GM12865 (cell line): ENCODE results near the gene BCAR3.
A peak's percentile ranks its signal among the peaks of the same experiment; 100 is the strongest.

Experiments used
- DNase-seq: peaks from one replicate; pipeline ENCODE4 v3.0.0; 2010; ENCODE audit warnings: low read depth
- H3K4me3 ChIP-seq: 2 replicates; pipeline ENCODE4 v1.5.1; 2011; ENCODE audit warnings: mild to moderate bottlenecking, low read depth, low read length, control low read depth
- CTCF ChIP-seq: IDR thresholded peaks from 2 replicates; pipeline ENCODE4 v1.5.1; 2011; ENCODE audit warnings: low read length, control low read depth, low read depth, inconsistent platforms; ENCODE audit not compliant: insufficient read depth; ENCODE audit errors: missing control alignments

BCAR3 gene

GRCh38 chr1:93715529-93716126 is 34.0 kb upstream of the BCAR3 start:
- no peak for TF ChIP-seq CTCF
- no peak overlapping the region for H3K4me3 ChIP-seq
- peak; percentile 52 for DNase-seq

- no peak for TF ChIP-seq CTCF
- DNase-seq, result no peak
- H3K4me3 ChIP-seq, result no peak overlapping the region
Measured at GRCh38 chr1:93714356-93714755, 32.7 kb upstream of the BCAR3 start.

GRCh38 chr1:93713341-93713740 is 31.7 kb upstream of the BCAR3 start:
- H3K4me3 ChIP-seq, result no peak overlapping the region
- DNase-seq, result no peak
- no peak for TF ChIP-seq CTCF

- no peak for TF ChIP-seq CTCF
- no peak for DNase-seq
- no peak overlapping the region for H3K4me3 ChIP-seq
Measured at GRCh38 chr1:93712741-93713140, 31.1 kb upstream of the BCAR3 start.

- no peak for TF ChIP-seq CTCF
- no peak overlapping the region for H3K4me3 ChIP-seq
- DNase-seq, result peak; percentile 39
Measured at GRCh38 chr1:93710499-93711453, 29.1 kb upstream of the BCAR3 start.

- peak; percentile 64 for DNase-seq
- TF ChIP-seq CTCF, result no peak
- H3K4me3 ChIP-seq, result no peak overlapping the region
Measured at GRCh38 chr1:93708734-93709481, 27.3 kb upstream of the BCAR3 start.
